ENCODE results near the gene RAD51B.
A peak's percentile ranks its signal among the peaks of the same experiment; 100 is the strongest.
"Not testable (repeated sequence)": the region's sequence is repeated elsewhere in the genome, so short reads cannot be mapped to it uniquely, and the experiment has no call there.

Gene RAD51B

GRCh38 chr14:68033336-68033932 is 213.9 kb downstream of the RAD51B start:
- no peak for DNase-seq

- DNase-seq = no peak
These were observed 215.3 kb downstream of the RAD51B start for GRCh38 chr14:68034896-68035295.

DNA sequence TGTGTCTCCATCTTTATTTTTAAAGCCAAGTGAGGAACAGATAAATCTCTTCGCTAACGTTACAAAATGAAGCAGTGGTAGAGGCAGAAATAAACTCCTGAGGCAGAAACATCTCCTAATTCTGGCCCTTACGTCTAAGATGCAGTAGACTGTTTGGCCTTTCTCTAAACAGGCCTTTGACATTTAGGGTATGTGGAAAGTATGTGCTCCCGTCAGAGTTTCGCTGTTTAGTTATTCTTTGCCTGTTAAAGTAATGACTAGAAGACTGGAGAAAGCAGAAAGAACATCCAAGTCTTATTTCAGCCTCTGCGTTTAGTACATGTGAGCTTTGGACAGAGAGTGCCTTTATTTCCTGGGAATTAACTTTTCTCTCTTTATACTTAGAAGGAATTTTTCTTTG is 216.6 kb downstream of the RAD51B start:
- no peak for DNase-seq

DNA sequence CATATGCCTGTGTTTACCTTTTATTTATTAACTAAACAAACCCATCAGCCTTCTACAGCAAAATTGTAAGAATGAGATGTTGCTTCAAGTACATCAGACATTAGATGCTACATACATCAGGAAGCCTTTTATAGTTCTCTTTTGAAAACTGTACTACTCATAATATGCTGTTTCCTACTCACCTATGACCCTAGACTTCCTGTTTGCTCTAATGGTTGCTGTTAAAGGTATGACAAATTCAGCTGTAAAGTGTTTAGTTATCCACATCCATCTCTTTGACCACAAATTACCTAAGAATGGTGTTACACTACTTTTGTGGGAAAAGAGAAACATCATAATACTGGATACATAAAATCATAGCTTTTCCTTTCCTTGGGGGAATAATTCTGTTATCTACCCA is 220.0 kb downstream of the RAD51B start:
- no peak for DNase-seq

DNA sequence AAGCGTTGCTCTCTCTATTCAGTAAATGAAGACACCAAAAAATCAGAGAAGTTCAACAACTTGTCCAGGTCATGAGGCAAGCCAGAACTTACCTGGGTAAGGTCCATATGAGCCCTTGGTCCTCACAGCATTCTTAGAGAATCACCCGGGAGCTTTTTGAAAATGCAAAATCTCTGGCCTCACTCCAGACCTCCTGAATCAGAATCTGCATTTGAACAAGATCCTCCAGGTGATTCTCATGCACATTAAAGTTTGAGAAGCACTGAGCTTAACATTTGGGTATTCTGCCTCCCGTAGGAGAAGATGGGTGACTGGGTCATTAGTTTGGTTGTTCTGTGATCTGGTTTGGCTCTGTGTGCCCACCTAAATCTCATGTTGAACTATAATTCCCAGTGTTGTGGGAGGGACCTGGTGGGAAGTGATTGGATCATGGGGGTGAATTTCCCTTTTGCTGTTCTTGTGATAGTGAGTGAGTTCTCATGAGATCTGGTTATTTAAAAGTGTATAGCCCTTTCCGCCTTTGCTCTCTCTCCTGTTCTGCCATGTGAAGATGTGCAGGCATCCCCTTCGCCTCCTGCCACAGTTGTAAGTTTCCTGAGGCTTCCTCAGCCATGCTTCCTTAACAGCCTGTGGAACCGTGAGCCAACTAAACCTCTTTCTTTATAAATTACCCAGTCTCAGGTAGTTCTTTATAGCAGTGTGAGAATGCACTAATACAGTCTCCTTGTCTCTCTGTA is 221.2 kb downstream of the RAD51B start:
- DNase-seq = no peak

- DNase-seq = no peak
These were observed 222.3 kb downstream of the RAD51B start for GRCh38 chr14:68041876-68042354.

GRCh38 chr14:68042586-68043210 is 223.1 kb downstream of the RAD51B start:
- DNase-seq = no peak

- DNase-seq = no peak
These were observed 224.2 kb downstream of the RAD51B start for GRCh38 chr14:68043752-68044151.

- DNase-seq = no peak
These were observed 228.3 kb downstream of the RAD51B start for GRCh38 chr14:68047906-68048305.

DNA sequence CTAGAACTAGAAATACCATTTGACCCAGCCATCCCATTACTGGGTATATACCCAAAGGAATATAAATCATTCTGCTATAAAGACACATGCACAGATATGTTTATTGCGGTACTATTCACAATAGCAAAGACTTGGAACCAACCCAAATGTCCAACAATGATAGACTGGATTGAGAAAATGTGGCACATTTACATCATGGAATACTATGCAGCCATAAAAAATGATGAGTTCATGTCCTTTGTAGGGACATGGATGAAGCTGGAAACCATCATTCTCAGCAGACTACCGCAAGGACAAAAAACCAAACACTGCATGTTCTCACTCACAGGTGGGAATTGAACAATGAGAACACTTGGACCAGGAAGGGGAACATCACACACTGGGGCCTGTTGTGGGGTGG is 229.2 kb downstream of the RAD51B start:
- not testable (repeated sequence) for DNase-seq

DNA sequence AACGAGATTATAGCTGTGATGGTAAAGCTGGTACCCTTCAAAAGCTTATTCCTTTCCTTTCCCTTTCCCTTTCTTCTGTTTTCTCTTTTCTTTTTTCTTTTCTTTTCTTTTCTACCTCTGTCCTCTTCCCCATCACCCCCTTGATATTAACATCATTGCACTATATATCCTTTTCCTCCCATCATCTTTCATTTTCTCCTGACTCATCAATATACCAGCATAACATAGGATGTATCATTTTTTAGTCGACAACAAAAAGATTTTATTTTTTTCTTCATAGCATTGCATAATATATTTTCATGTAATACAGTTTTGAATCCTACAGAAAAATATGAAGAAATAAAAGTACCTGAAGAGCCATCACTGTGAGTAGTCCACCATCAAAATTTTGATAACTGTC is 230.6 kb downstream of the RAD51B start:
- no peak for DNase-seq

DNA sequence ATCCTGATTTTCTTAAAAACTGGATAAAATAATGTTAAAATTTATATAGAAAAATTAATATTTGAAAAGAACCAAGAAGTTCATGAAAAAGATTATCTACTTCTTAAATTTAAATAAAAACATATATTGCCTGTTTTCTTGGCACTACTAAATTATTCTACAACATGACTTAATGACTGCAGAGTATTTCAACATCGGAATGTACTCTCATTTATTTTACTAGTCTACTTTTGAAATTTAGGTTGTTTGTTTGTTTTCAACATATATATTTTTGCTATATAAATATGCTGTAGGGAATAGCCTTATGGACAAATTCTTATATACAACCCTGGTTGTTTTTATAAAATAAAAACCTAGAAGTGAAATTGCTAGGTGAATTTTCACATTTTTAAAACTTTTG is 231.6 kb downstream of the RAD51B start:
- no peak for DNase-seq

DNA sequence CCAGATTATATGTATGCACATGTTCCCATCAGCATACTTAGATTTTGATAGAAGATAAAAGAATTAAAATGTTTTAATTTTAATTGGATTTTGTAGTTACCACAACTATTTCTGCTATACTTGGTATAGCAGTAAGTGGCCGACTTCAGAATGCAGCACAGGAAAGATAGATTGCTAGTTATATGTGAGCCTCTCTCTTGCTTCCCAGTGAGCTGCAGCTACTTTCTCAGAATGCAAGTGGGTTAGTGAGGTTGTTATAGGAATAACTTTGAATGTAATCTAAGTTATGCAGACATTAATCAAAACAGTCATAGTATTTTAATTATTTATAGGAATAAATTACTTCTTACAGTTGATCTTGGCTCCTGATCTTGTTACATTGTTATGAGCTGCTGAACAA is 240.6 kb downstream of the RAD51B start:
- no peak for DNase-seq

DNA sequence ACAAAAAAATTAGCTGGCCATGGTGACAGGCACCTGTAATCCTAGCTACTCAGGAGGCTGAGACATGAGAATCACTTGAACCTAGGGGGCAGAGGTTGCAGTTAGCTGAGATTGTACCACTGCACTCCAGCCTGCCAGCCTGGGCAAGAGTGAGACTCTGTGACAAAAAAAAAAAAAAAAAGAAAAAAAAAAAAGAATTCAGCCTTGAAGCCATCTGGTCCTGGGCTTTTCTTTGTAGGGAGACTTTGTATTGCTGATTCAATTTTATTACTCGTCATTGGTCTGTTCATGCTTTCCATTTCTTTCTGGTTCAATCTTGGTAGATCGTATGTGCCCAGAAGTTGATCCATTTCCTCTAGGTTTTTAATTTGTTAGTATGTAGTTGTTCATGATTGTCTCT is 243.1 kb downstream of the RAD51B start:
- peak; percentile 33 for DNase-seq

DNA sequence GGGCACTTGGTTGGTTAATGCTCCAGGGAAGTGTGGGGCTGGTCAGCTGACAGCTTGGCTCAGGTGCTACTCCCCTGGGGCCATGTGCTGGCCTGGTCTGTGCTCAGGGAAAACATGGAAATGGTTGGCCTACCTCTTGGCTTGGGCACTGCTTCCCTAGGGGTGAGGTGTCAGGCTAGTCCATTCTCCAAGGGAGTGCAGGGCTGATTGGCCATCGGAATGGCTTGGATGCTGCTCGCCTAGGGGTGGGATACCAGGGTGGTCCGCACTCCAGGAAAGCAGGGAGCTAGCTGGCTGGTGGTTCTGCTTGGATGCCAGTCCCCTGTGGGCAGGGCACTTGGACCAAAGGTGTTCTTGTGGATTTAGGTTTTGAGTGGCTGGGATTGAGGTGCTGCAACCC is 245.7 kb downstream of the RAD51B start:
- no peak for DNase-seq

DNA sequence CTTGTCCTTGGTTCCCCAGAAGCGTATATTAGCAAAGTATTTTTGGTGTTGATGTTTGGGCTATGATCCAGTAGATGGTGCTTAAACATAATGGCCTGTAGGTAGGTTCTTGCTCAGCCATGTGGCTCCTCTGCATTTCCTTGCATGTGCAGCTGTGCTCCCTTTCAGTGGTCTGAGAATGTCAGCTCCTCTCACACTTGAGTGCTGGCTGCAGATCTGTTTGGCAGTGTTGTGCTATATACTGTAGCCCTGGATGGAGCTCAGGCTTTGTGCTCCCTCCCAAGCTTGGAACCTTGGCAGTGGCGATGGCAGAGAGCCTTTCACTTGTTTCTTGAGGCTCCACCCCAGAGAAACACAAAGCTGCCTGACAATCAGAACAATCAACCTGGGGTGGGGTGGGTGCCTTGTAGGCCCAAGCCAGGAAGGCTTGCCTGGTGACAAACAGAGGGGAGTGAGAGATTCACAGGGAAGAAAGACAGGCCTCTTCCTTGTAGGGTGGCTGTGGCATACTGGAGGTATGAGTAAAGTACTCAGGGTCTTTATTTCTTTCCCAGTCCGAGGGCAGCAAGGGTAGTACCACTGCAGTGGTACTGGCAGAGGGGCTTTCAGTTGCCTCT is 255.3 kb downstream of the RAD51B start:
- no peak for DNase-seq

- no peak for DNase-seq
These were observed 255.9 kb downstream of the RAD51B start for GRCh38 chr14:68075382-68076029.

DNA sequence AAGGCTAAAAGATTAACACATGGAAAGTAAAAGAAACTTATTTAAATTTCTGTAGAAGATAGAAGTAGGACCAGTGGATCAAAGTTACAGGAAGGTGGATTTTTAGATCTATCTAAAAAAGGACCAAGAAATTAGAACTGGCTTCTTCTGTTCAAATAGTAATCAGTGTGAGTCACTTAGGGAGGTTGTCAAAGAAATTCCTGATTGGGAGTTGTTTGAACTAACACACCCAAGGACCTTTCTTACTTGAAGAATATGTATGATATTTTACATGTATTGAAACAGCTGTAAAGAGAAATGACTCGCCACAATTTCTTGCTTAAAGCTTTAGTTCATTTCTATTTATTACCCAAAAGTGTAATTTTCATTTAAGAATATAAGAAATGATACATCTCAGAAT is 256.9 kb downstream of the RAD51B start:
- no peak for DNase-seq

- DNase-seq = no peak
These were observed 260.5 kb downstream of the RAD51B start for GRCh38 chr14:68079941-68080697.

DNA sequence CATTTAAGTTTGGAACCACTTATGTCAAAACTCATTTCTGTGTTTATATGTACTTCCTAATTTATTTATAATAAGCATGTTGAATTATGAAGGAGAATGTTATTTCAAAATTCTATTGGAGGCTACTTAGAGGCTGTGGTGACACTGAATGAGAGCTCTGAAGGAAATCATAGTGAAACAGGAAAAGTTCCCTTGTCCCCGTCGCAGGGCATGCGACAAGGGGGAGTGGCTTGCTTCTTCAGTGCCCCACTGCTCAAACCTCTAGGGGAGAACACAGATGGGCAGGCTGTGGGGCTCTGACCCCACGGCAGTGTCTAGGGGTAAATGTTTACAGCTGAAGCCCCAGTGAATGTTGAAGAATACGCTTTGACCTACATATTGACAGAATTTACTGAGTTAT is 261.9 kb downstream of the RAD51B start:
- DNase-seq = no peak

DNA sequence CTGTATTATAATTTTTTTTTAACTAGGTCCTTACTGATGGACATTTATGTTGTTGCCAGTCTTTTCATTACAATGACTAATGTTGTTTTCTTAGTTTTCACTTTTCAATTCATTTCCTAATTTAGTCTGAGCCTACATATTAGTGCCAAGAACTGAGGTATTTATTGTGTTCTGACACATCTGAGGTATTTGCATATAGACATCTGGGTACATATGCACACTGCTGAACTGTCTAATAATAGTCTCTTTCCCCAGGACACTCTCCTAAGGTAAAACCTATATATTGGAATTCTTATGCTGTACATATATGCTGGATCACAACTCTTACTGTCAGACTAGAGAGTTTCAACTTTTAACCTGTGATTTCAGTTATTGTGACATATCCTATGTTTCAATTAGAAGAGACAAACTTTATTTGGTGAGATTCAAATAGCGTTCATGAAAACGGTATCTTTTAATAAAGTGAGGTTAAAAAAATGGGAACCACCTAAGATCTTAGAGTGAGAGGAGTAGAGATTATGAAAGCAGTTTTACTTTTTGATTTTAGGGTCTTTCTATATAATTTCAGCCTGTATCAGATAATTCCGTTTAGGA is 263.2 kb downstream of the RAD51B start:
- DNase-seq = no peak

- DNase-seq = no peak
These were observed 264.7 kb downstream of the RAD51B start for GRCh38 chr14:68084256-68084655.
